ENCODE measurements around the gene PEX16. TPM values are rescaled to one million over a fixed set of nuclear protein-coding genes. Genes with fewer than 3 reads are reported as not detected.

PEX16 gene
- total RNA-seq, 4 donors from 2014 or later, result 18.3 to 25.5 (median 22.1) TPM

- 74 to 86% methylated on average over 2 to 7 of the region's 22 CpGs for WGBS, 2 donors
- Histone ChIP-seq H3K36me3 (peaks cover 32 to 73% (median 44%) of the 10 kb centered on the region in 3 donors), H3K27ac (no peak overlapping the region), H3K4me3 (no peak overlapping the region), H3K9me3 (no peaks in the 10 kb centered on the region), H3K4me1 (peaks cover 14 to 30% (median 17%) of the 10 kb centered on the region in 3 donors), H3K27me3 (no peaks in the 10 kb centered on the region)
- TF ChIP-seq POLR2A (IDR thresholded peaks at IDR 0.05) (no peak), CTCF (IDR thresholded peaks at IDR 0.05) (no peak)
- intact Hi-C loops (cut with DNase I), result no loop called here
- no peak for DNase-seq
Measured at GRCh38 chr11:45913942-45914635, 3.6 kb downstream of the PEX16 start.

DNA sequence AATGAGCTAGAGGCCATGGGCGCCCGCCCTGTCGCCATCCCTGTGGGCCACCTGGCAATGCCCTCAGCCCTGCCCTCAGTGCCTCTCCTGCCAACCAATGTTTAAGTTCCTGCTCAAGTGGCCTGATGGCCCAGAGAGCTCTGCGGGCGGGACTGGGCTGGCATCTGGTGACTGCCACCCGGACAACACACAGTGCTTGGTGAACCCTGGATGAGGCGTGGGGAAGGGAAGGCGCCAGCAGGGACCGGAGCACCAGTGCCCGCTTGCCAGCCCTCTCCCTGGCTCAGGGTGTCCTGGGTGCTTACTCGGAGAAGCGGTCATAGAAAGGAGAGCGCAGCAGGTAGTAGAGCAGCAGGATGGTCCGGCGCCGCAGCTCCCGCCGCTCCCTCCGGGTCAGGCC is 4.2 kb downstream of the PEX16 start:
- H3K9me3 ChIP-seq, result no peaks in the 10 kb centered on the region
- no peak overlapping the region for H3K4me3 ChIP-seq
- WGBS, 2 donors, result 94% methylated on average over 3 of the region's 19 CpGs; no CpG with 5 or more reads in 1 of the 2 donors
- H3K4me1 ChIP-seq, result peaks cover 13 to 27% (median 14%) of the 10 kb centered on the region in 3 donors
- intact Hi-C loops (cut with DNase I), result no loop called here
- no peak for DNase-seq
- H3K36me3 ChIP-seq, result peaks cover 32 to 76% (median 46%) of the 10 kb centered on the region in 3 donors
- no peak for TF ChIP-seq CTCF (IDR thresholded peaks at IDR 0.05)
- no peak for TF ChIP-seq POLR2A (IDR thresholded peaks at IDR 0.05)
- H3K27ac ChIP-seq, result no peak overlapping the region
- H3K27me3 ChIP-seq, result no peaks in the 10 kb centered on the region

DNA sequence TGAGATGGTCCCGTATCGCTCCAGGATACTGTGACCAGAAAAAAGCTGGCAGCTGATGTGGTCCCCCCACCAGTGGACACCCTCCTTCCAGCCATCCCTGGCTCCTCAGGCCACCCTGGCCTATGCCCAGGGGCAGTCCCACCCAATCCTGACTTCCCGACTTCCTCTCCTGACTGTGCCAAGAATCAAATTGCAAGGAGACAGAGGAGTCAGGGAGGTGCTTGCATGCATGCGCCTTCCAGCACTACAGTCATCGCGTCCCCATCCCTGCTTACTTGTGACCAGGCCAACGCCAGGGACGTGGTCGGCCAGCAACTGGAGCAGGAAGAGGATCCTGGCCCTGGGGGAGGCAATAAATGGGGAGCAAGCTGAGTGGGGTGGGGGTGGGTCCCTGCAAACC is 7.1 kb downstream of the PEX16 start:
- no peak for DNase-seq
- WGBS, 2 donors, result 100% methylated on average over 1 to 2 of the region's 9 CpGs
- Histone ChIP-seq H3K9me3 (no peaks in the 10 kb centered on the region), H3K4me3 (no peak overlapping the region), H3K36me3 (peaks cover 32 to 69% (median 46%) of the 10 kb centered on the region in 3 donors), H3K27ac (no peak overlapping the region), H3K4me1 (peaks cover 3 to 29% (median 9%) of the 10 kb centered on the region in 3 donors), H3K27me3 (no peaks in the 10 kb centered on the region)
- TF ChIP-seq CTCF (IDR thresholded peaks at IDR 0.05) (no peak), POLR2A (IDR thresholded peaks at IDR 0.05) (no peak)
- intact Hi-C loops (cut with DNase I), result no loop called here

- Histone ChIP-seq H3K4me1 (peaks cover 3 to 26% (median 9%) of the 10 kb centered on the region in 3 donors), H3K27ac (no peak overlapping the region), H3K36me3 (peaks cover 27 to 61% (median 46%) of the 10 kb centered on the region in 3 donors), H3K9me3 (no peaks in the 10 kb centered on the region), H3K4me3 (no peak overlapping the region), H3K27me3 (no peaks in the 10 kb centered on the region)
- TF ChIP-seq CTCF (IDR thresholded peaks at IDR 0.05) (no peak), POLR2A (IDR thresholded peaks at IDR 0.05) (no peak)
- DNase-seq, result no peak
- 90% methylated on average over 2 of the region's 32 CpGs for WGBS, 2 donors
- intact Hi-C loops (cut with DNase I), result no loop called here
Measured at GRCh38 chr11:45909594-45910475, 7.8 kb downstream of the PEX16 start.

- intact Hi-C loops (cut with DNase I), result no loop called here
- H3K27ac ChIP-seq, result no peak overlapping the region
- WGBS, 2 donors, result 13% methylated on average over 1 of the region's 8 CpGs; no CpG with 5 or more reads in 1 of the 2 donors
Measured at GRCh38 chr11:45907911-45908370, 9.7 kb downstream of the PEX16 start.

More at GRCh38 chr11:45907911-45908370, 9.7 kb downstream of the PEX16 start:
- no peak for DNase-seq
- Histone ChIP-seq H3K4me3 (no peak overlapping the region), H3K4me1 (peaks cover 3 to 26% (median 9%) of the 10 kb centered on the region in 3 donors), H3K9me3 (no peaks in the 10 kb centered on the region), H3K27me3 (no peaks in the 10 kb centered on the region), H3K36me3 (peaks cover 9 to 42% (median 30%) of the 10 kb centered on the region in 3 donors)
- TF ChIP-seq CTCF (IDR thresholded peaks at IDR 0.05) (no peak), POLR2A (IDR thresholded peaks at IDR 0.05) (no peak)

Measured in esophagus squamous epithelium (tissue), 5 donors.